DOHH2 (cell line): Measurements from ENCODE around the gene PXDC1.
A peak's percentile ranks its signal among the peaks of the same experiment; 100 is the strongest.

Experiments used
- H3F3A ChIP-seq: fragments of 200-600 bp; sonication (generic), shearing (Covaris generic); 2 replicates; pipeline ENCODE4 v1.6.0; 2016; ENCODE audit warnings: antibody characterized with exemption, mild to moderate bottlenecking; ENCODE audit not compliant: control insufficient read depth, insufficient read depth
- H3K27ac ChIP-seq: fragments of 200-600 bp; sonication (generic); 2 replicates; pipeline ENCODE4 v1.5.1; 2014; ENCODE audit warnings: low read depth, mild to moderate bottlenecking, low read length, moderate library complexity
- H3K27me3 ChIP-seq: fragments of 200-600 bp; sonication (generic); 2 replicates; pipeline ENCODE4 v1.6.1; 2014; ENCODE audit warnings: mild to moderate bottlenecking, low read length, mixed read lengths; ENCODE audit not compliant: control insufficient read depth
- H3K36me3 ChIP-seq: fragments of 200-600 bp; sonication (generic); 2 replicates; pipeline ENCODE4 v1.6.1; 2014; ENCODE audit warnings: mild to moderate bottlenecking, low read length, moderate library complexity, mixed read lengths; ENCODE audit not compliant: control insufficient read depth
- H3K4me1 ChIP-seq: fragments of 200-600 bp; sonication (generic); 2 replicates; pipeline ENCODE4 v1.6.1; 2014; ENCODE audit warnings: mild to moderate bottlenecking, low read length, mixed read lengths; ENCODE audit not compliant: control insufficient read depth
- H3K4me2 ChIP-seq: fragments of 200-600 bp; sonication (generic); 2 replicates; pipeline ENCODE4 v1.6.0; 2014; ENCODE audit warnings: mild to moderate bottlenecking, low read length, moderate library complexity
- H3K4me3 ChIP-seq: fragments of 200-600 bp; sonication (generic); 2 replicates; pipeline ENCODE4 v1.5.1; 2014; ENCODE audit warnings: mild to moderate bottlenecking, low read length, mixed read lengths
- H3K79me2 ChIP-seq: fragments of 200-600 bp; sonication (generic); 2 replicates; pipeline ENCODE4 v1.6.1; 2014; ENCODE audit warnings: mild to moderate bottlenecking, low read length, mixed read lengths; ENCODE audit not compliant: control insufficient read depth
- H3K9me2 ChIP-seq: fragments of 200-600 bp; sonication (generic); replicated peaks from 2 replicates; pipeline ENCODE4 v1.6.1; 2014; ENCODE audit warnings: mild to moderate bottlenecking, low read length, mixed read lengths; ENCODE audit not compliant: control insufficient read depth
- H3K9me3 ChIP-seq: fragments of 200-600 bp; sonication (generic); 2 replicates; pipeline ENCODE4 v1.6.1; 2014; ENCODE audit warnings: antibody characterized with exemption, low read length, mixed read lengths; ENCODE audit not compliant: control insufficient read depth, insufficient read depth
- H4K20me1 ChIP-seq: fragments of 200-600 bp; sonication (generic); 2 replicates; pipeline ENCODE4 v1.6.0; 2014; ENCODE audit warnings: low read depth, mild to moderate bottlenecking, antibody characterized with exemption, low read length, moderate library complexity; ENCODE audit not compliant: control insufficient read depth, insufficient read depth
- EZH2phosphoT487 ChIP-seq: fragments of 200-600 bp; sonication (generic); IDR thresholded peaks from 2 replicates; pipeline ENCODE4 v1.6.1; 2017; ENCODE audit warnings: borderline replicate concordance, mild to moderate bottlenecking, antibody characterized with exemption, low read length, moderate library complexity, mixed read lengths
- TF ChIP-seq, protein P1 (sequence below): fragments of 200-600 bp; sonication (generic); IDR thresholded peaks from one replicate; pipeline ENCODE4 v1.5.1; 2014; ENCODE audit warnings: antibody characterized with exemption, mild to moderate bottlenecking, low read depth, low read length; ENCODE audit not compliant: poor library complexity, severe bottlenecking

Gene PXDC1

DNA sequence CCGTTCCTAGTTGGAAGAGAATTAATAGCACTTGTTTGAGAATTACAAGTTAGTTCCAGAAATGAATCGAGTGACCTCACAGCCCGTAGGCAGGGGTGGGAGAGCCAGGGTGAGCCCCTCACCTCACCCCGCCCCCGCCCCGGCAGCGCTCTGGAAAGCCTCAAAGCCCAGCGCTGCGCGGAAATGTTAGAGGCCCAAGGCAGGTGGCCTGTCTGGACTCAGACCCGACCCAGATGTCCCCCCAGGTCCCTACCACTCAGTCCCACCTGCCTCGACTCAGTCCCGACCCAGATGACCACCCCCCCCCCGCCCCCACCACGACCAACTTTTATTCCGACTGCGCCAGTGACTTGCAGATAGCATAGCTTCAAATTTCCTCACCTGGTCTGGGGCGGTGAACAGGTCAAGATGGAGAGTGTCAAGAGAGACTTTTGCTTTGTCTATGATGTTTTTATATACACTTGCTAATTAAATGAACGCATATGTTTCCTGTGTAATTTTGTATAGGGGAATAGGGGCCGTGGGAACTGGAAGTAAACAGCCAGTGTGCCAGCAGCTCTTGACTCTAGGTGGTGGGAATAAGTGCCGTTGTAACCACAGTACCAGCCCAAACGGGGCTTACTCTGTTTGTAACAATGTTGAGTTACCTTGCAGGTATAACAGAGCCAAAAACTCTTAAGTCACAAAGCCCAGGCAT, 1.2 kb upstream of the PXDC1 start:
- H4K20me1 ChIP-seq, result peaks cover 6% of the 10 kb centered on the region; the same call in 1 of the 2 replicates
- H3K9me2 ChIP-seq, result no peaks in the 10 kb centered on the region
- H3K27ac ChIP-seq, result no peak overlapping the region
- H3K36me3 ChIP-seq, result no peaks in the 10 kb centered on the region
- peak overlapping the region; percentile 70 for H3K4me3 ChIP-seq
- peaks cover 51% of the 10 kb centered on the region for H3K27me3 ChIP-seq
- H3K79me2 ChIP-seq, result no peaks in the 10 kb centered on the region
- H3K4me2 ChIP-seq, result peak overlapping the region; percentile 82
- TF ChIP-seq, protein P1, sequence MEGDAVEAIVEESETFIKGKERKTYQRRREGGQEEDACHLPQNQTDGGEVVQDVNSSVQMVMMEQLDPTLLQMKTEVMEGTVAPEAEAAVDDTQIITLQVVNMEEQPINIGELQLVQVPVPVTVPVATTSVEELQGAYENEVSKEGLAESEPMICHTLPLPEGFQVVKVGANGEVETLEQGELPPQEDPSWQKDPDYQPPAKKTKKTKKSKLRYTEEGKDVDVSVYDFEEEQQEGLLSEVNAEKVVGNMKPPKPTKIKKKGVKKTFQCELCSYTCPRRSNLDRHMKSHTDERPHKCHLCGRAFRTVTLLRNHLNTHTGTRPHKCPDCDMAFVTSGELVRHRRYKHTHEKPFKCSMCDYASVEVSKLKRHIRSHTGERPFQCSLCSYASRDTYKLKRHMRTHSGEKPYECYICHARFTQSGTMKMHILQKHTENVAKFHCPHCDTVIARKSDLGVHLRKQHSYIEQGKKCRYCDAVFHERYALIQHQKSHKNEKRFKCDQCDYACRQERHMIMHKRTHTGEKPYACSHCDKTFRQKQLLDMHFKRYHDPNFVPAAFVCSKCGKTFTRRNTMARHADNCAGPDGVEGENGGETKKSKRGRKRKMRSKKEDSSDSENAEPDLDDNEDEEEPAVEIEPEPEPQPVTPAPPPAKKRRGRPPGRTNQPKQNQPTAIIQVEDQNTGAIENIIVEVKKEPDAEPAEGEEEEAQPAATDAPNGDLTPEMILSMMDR, result no peak
- TF ChIP-seq EZH2phosphoT487, result no peak
- H3F3A ChIP-seq, result peaks cover 4% of the 10 kb centered on the region; the same call in 1 of the 2 replicates
- no peaks in the 10 kb centered on the region for H3K9me3 ChIP-seq
- H3K4me1 ChIP-seq, result peaks cover 43% of the 10 kb centered on the region

DNA sequence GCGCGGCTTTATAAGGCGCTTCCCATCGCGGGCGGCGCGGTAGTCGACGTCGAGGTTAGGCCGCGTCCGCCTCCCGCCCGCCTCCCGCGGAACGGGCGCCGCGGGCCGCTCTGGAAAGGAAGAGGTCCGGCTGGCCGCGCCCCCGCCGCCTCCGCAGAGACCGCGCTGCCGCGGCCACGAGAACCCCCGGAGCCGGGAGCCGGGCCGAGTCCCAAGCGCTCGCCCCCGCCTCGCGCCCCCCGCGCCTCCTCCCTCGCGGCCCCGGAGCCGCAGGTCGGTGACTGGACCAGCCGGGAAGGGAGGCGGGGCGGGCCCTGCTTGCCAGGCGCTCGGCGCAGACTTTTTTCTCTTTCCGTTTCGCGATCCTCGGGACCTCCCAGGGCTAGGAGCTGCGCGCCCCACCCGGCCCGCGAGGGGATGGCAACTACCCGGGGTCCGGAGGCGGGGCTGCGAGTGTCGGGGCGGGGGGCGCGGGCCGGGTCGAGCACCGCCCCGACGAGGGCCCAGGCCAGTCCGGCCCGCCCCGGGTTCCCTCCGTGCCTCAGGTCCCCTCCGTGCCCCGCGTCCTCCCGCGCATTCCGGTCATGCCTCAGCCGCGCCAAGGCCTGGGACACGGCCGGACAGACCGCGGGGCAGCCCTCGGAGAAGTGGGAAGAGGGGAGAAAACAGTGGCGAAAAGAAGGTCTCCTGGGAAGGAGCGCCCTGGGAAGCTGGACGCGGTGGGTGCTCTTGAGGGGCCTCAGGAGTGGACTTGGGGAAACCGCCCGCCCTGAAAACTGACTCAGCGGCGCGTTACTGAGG, 417 bp upstream of the PXDC1 start:
- H3K27ac ChIP-seq, result no peak overlapping the region
- H3K27me3 ChIP-seq, result peaks cover 51% of the 10 kb centered on the region
- H3K9me2 ChIP-seq, result no peaks in the 10 kb centered on the region
- H3K79me2 ChIP-seq, result no peaks in the 10 kb centered on the region
- H3F3A ChIP-seq, result peaks cover 4% of the 10 kb centered on the region; the same call in 1 of the 2 replicates
- H3K9me3 ChIP-seq, result no peaks in the 10 kb centered on the region
- peak overlapping the region; percentile 70 for H3K4me3 ChIP-seq
- H4K20me1 ChIP-seq, result peaks cover 6% of the 10 kb centered on the region; the same call in 1 of the 2 replicates
- H3K4me2 ChIP-seq, result peak overlapping the region; percentile 82
- no peaks in the 10 kb centered on the region for H3K36me3 ChIP-seq
- TF ChIP-seq, protein P1, result peak; percentile 36
- peak; percentile 73 for TF ChIP-seq EZH2phosphoT487
- H3K4me1 ChIP-seq, result peaks cover 39% of the 10 kb centered on the region

DNA sequence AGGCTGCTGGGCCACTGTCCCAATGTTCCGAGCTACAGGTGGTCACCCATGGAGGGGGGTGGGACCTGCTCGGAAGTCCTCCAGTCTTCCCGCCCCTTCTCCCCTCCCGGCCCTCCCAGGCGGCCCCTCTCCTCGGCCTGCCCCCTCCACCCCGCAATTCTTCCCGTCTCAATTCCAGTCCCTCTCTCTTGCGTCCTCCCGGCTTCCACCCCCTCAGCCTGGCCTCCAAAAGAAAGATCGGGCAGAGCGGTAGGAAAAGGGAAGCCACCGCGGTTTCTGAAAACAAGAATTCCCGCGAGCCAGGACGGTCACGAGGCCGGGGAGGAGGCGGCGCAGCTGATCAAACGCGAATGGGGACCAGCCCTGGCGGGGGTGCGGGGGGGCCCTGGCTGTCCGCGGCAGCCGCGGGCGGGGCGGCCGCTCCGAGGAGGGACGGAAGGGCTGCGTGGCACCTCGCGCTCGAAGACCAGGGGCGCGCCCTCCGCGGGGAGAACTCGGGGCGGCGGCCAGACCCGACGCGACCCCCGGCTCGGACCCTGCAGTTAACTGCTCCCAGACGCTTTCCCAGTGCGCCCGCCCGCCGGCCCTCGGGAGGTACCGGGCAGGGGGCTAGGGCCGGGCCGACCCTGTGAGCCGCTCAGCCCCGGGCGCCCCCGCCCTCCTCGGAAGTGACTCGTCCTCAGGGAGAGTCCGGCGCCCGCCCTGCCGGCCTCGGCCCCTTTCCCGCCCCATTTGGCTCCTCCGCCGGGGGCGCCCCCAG, 1.0 kb downstream of the PXDC1 start:
- H4K20me1 ChIP-seq, result peaks cover 6% of the 10 kb centered on the region; the same call in 1 of the 2 replicates
- H3K9me2 ChIP-seq, result no peaks in the 10 kb centered on the region
- H3K4me1 ChIP-seq, result peaks cover 39% of the 10 kb centered on the region
- no peaks in the 10 kb centered on the region for H3K9me3 ChIP-seq
- no peaks in the 10 kb centered on the region for H3K79me2 ChIP-seq
- no peaks in the 10 kb centered on the region for H3K36me3 ChIP-seq
- no peak; the same call in 1 of the 2 replicates for TF ChIP-seq EZH2phosphoT487
- TF ChIP-seq, protein P1, result no peak
- peaks cover 4% of the 10 kb centered on the region; the same call in 1 of the 2 replicates for H3F3A ChIP-seq
- peak overlapping the region; percentile 82 for H3K4me2 ChIP-seq
- peaks cover 51% of the 10 kb centered on the region for H3K27me3 ChIP-seq
- H3K27ac ChIP-seq, result no peak overlapping the region
- peak overlapping the region; percentile 70 for H3K4me3 ChIP-seq
